A549 treated with DMSO at 1 μM for 4 hours (cell line): ENCODE results near the gene VARS2. TPM values are rescaled to one million over a fixed set of nuclear protein-coding genes. Genes with fewer than 3 reads are reported as not detected.

Experiments
- total RNA-seq: library from RNA; stranded (reverse); fragments of 200-300 nt; extraction: Qiagen RNA extraction; gene quantifications from 5 replicates; pipeline ENCODE4 v1.2.3, GENCODE V29; 2022; ENCODE audit warnings: low read depth

VARS2 gene
- total RNA-seq: 10.3 to 14.0 TPM (median 12.2 TPM) in 5 replicates

GRCh38 chr6:30914076-30914853 is at the start of gene VARS2:
Gene VARS2 (plus strand): TSS chr6:30914238. CDS start chr6:30914837, 599 bp downstream.

GRCh38 chr6:30883685-30884520 is 30.1 kb upstream of the VARS2 start, which contains the start of gene DDR1:
Gene DDR1 (plus strand): TSS chr6:30884519. CDS start chr6:30888730, 4,211 bp downstream.

GRCh38 chr6:30907758-30908591 is 6.1 kb upstream of the VARS2 start, which contains the start of gene GTF2H4:
Gene GTF2H4 (plus strand): TSS chr6:30908207.

GRCh38 chr6:30931969-30932645 is 18.1 kb downstream of the VARS2 start, which contains the start of gene SFTA2:
Gene SFTA2 (minus strand): TSS chr6:30932170. CDS start chr6:30932096, 74 bp downstream.

GRCh38 chr6:30940361-30940986 is 26.4 kb downstream of the VARS2 start, which contains the start of gene MUCL3:
Gene MUCL3 (plus strand): TSS chr6:30940973. CDS start chr6:30941000, 27 bp downstream.

Other genes starting within 250 kb of the VARS2 start
- 24.8 to 29.7 TPM (median 29.0 TPM) in 5 replicates for gene DHX16, start 241.2 kb upstream of the VARS2 start, total RNA-seq
- 45.9 to 52.5 TPM (median 47.2 TPM) in 5 replicates for gene PPP1R18, start 227.6 kb upstream of the VARS2 start, total RNA-seq
- gene NRM, start 223.3 kb upstream of the VARS2 start, total RNA-seq: 24.4 to 30.4 TPM (median 27.2 TPM) in 5 replicates
- 14.9 to 23.1 TPM (median 18.3 TPM) in 5 replicates for gene MDC1, start 197.0 kb upstream of the VARS2 start, total RNA-seq
- gene TUBB, start 193.9 kb upstream of the VARS2 start, total RNA-seq: 879 to 1,021 TPM (median 905 TPM) in 5 replicates
- 81.4 to 94.3 TPM (median 88.8 TPM) in 5 replicates for gene FLOT1, start 171.6 kb upstream of the VARS2 start, total RNA-seq
- gene IER3, start 169.7 kb upstream of the VARS2 start, total RNA-seq: 129 to 154 TPM (median 152 TPM) in 5 replicates
- 47.7 to 53.6 TPM (median 49.4 TPM) in 5 replicates for gene DDR1, start 29.7 kb upstream of the VARS2 start, total RNA-seq
- gene GTF2H4, start 6.0 kb upstream of the VARS2 start, total RNA-seq: 17.6 to 20.8 TPM (median 18.6 TPM) in 5 replicates
- gene SFTA2, start 17.9 kb downstream of the VARS2 start, total RNA-seq: not detected in 5 replicates
- 0.02 to 0.05 TPM (median 0.03 TPM) in 3 of 5 replicates, not detected in the others for gene MUCL3, start 26.7 kb downstream of the VARS2 start, total RNA-seq
- gene MUC21, start 69.5 kb downstream of the VARS2 start, total RNA-seq: not detected in 5 replicates
- 0.01 to 0.02 TPM (median 0.02 TPM) in 3 of 5 replicates, not detected in the others for gene MUC22, start 96.2 kb downstream of the VARS2 start, total RNA-seq
- not detected in 5 replicates for gene C6orf15, start 198.3 kb downstream of the VARS2 start, total RNA-seq
- 3.1 to 5.8 TPM (median 5.5 TPM) in 5 replicates for gene PSORS1C1, start 200.6 kb downstream of the VARS2 start, total RNA-seq
- gene CDSN, start 206.2 kb downstream of the VARS2 start, total RNA-seq: not detected in 5 replicates
- not detected in 5 replicates for gene PSORS1C2, start 224.8 kb downstream of the VARS2 start, total RNA-seq
- gene CCHCR1, start 243.6 kb downstream of the VARS2 start, total RNA-seq: 5.7 to 8.3 TPM (median 6.8 TPM) in 5 replicates
- 13.2 to 16.2 TPM (median 14.4 TPM) in 5 replicates for gene TCF19, start 244.4 kb downstream of the VARS2 start, total RNA-seq